Naive thymus-derived CD4-positive, alpha-beta T cell (primary cell): Measurements from ENCODE around the gene KLK14. TPM values are rescaled to one million over a fixed set of nuclear protein-coding genes. Genes with fewer than 3 reads are reported as not detected.

ENCODE experiments used
- ATAC-seq: fragments of 150-1000 bp; cut with Tn5 transposase; 2 replicates; pipeline ENCODE4 v1.10.0; 2021; ENCODE audit warnings: mild to moderate bottlenecking, moderate library complexity
- CTCF ChIA-PET: fragments of 350-600 bp; sonication (Branson Sonifier 250); formaldehyde crosslinking; loops from one replicate; lab custom pipeline; 2021; ENCODE audit warnings: antibody characterized with exemption; lab: Charles Lee
- POLR2A ChIA-PET: fragments of 350-600 bp; sonication (Branson Sonifier 250); formaldehyde crosslinking; loops from one replicate; lab custom pipeline; 2021; ENCODE audit warnings: antibody characterized with exemption, inconsistent platforms; lab: Charles Lee
- DNase-seq, 9 donors: peaks; one replicate each; pipeline versions ENCODE4 v3.0.0 to v3.0.0-alpha.2; 2020 to 2022; ENCODE audit warnings: mixed read lengths in 1 of 9
- H3K27ac ChIP-seq: one replicate; pipeline ENCODE4 v1.7.0; 2013; ENCODE audit warnings: mild to moderate bottlenecking, low read depth, low read length, moderate library complexity
- H3K27me3 ChIP-seq, 2 donors: one replicate each; pipeline ENCODE4 v1.7.0; 2013; ENCODE audit warnings: low read length in 2 of 2, mild to moderate bottlenecking in 2 of 2, moderate library complexity in 2 of 2; ENCODE audit not compliant: control insufficient read depth in 2 of 2, insufficient read depth in 2 of 2
- H3K36me3 ChIP-seq, 3 experiments: 1 replicate in 2 of 3; 2 replicates in 1 of 3; pipeline ENCODE4 v1.7.0; 2013; ENCODE audit warnings: low read length in 3 of 3, mild to moderate bottlenecking in 3 of 3, moderate library complexity in 1 of 3; ENCODE audit not compliant: insufficient read depth in 3 of 3, control insufficient read depth in 2 of 3
- H3K4me1 ChIP-seq, 2 donors: one replicate each; pipeline ENCODE4 v1.7.0; 2013; ENCODE audit warnings: low read length in 2 of 2, mild to moderate bottlenecking in 2 of 2, moderate library complexity in 1 of 2; ENCODE audit not compliant: control insufficient read depth in 2 of 2, insufficient read depth in 2 of 2
- H3K4me3 ChIP-seq: 2 replicates; pipeline ENCODE4 v1.7.0; 2013; ENCODE audit warnings: mild to moderate bottlenecking, low read length
- H3K9me3 ChIP-seq, 3 experiments: 1 replicate in 2 of 3; 2 replicates in 1 of 3; pipeline ENCODE4 v1.7.0; 2013; ENCODE audit warnings: low read length in 3 of 3; ENCODE audit not compliant: control insufficient read depth in 2 of 3
- H3K27ac Mint-ChIP-seq, 9 donors: one replicate each; pipeline ENCODE4 v1.8.0; 2020 to 2022; ENCODE audit warnings: mixed read lengths in 9 of 9, mild to moderate bottlenecking in 8 of 9, moderate library complexity in 5 of 9, inconsistent platforms in 2 of 9
- H3K27me3 Mint-ChIP-seq, 5 donors: one replicate each; pipeline ENCODE4 v1.8.0; 2021 to 2022; ENCODE audit warnings: mixed read lengths in 5 of 5, mild to moderate bottlenecking in 1 of 5
- H3K36me3 Mint-ChIP-seq, 5 donors: one replicate each; pipeline ENCODE4 v1.8.0; 2020 to 2022; ENCODE audit warnings: mixed read lengths in 5 of 5, mild to moderate bottlenecking in 3 of 5, inconsistent platforms in 1 of 5
- H3K4me1 Mint-ChIP-seq, 7 donors: one replicate each; pipeline ENCODE4 v1.8.0; 2020 to 2022; ENCODE audit warnings: mixed read lengths in 7 of 7, mild to moderate bottlenecking in 3 of 7, inconsistent platforms in 1 of 7
- H3K4me3 Mint-ChIP-seq, 10 donors: one replicate each; pipeline ENCODE4 v1.8.0; 2020 to 2022; ENCODE audit warnings: mild to moderate bottlenecking in 10 of 10, mixed read lengths in 10 of 10, moderate library complexity in 6 of 10, inconsistent platforms in 2 of 10
- H3K9me3 Mint-ChIP-seq, 11 donors: one replicate each; pipeline ENCODE4 v1.8.0; 2020 to 2022; ENCODE audit warnings: mixed read lengths in 11 of 11, mild to moderate bottlenecking in 4 of 11, inconsistent platforms in 1 of 11, moderate library complexity in 1 of 11
- intact Hi-C, 2 donors: fragments of 100-400 bp; cut with micrococcal nuclease; formaldehyde crosslinking; loops; one replicate each; pipeline ENCODE4 v1.15.1; 2023
- polyA plus RNA-seq, 2 donors: library from polyadenylated mRNA; unstranded; fragments of 300-500 nt; fragmentation: Illumina TruSeq; gene quantifications; one replicate each; pipeline ENCODE4 v1.2.3, GENCODE V29; 2021
- total RNA-seq, 6 experiments: library from RNA in 5 of 6; stranded (reverse) in 5 of 6; gene quantifications; 1 replicate in 5 of 6; 2 replicates in 1 of 6; pipeline ENCODE4 v1.2.3 and lab custom pipeline; 2021 to 2026

Gene KLK14
- total and polyA plus RNA-seq, 7 experiments from 2014 or later, result 0.34 to 0.92 (median 0.66) TPM; not detected in 2

DNA sequence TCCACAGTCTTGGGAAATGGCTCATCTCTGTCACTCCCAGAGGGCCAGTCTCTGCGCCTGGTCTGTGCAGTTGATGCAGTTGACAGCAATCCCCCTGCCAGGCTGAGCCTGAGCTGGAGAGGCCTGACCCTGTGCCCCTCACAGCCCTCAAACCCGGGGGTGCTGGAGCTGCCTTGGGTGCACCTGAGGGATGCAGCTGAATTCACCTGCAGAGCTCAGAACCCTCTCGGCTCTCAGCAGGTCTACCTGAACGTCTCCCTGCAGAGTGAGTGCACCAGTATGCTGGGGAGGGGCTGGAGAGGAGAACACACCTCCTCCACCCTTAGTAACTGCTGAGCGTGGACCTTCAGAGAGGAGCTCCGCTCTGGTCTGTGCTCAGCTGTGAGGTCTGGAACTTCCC, 44.3 kb upstream of the KLK14 start:
- Histone ChIP-seq H3K36me3 (no peaks in the 10 kb centered on the region), H3K9me3 (no peaks in the 10 kb centered on the region), H3K27ac (peak overlapping the region; percentile 36), H3K4me1 (peaks cover 67 to 97% of the 10 kb centered on the region in 2 donors), H3K27me3 (no peaks in the 10 kb centered on the region), H3K4me3 (no peak overlapping the region)
- ATAC-seq (no peak), DNase-seq (no peak)
- intact Hi-C loops, result no loop called here
- CTCF ChIA-PET, result interaction anchor here (1.0 kb wide), 1 partner anchor 11 kb away, joined by 3 read pairs; no protein-coding TSS in a partner anchor
- Mint-ChIP-seq H3K36me3 (peaks cover 0 to 3% (median 0%) of the 10 kb centered on the region in 5 donors), H3K27ac (peak overlapping the region in 8 of 9 donors; percentile 84 to 97 (median 92)), H3K9me3 (peaks cover 0 to 2% (median 0%) of the 10 kb centered on the region in 11 donors), H3K4me1 (peaks cover 55 to 95% (median 88%) of the 10 kb centered on the region in 7 donors), H3K4me3 (peak overlapping the region in 9 of 10 donors; percentile 43 to 70 (median 59)), H3K27me3 (peaks cover 0 to 3% (median 0%) of the 10 kb centered on the region in 5 donors)
- POLR2A ChIA-PET, result interaction anchor here (0.8 to 2.3 kb wide), 5 partner anchors 8 to 20 kb away, joined by 3 to 9 read pairs (median 4); no protein-coding TSS in a partner anchor

DNA sequence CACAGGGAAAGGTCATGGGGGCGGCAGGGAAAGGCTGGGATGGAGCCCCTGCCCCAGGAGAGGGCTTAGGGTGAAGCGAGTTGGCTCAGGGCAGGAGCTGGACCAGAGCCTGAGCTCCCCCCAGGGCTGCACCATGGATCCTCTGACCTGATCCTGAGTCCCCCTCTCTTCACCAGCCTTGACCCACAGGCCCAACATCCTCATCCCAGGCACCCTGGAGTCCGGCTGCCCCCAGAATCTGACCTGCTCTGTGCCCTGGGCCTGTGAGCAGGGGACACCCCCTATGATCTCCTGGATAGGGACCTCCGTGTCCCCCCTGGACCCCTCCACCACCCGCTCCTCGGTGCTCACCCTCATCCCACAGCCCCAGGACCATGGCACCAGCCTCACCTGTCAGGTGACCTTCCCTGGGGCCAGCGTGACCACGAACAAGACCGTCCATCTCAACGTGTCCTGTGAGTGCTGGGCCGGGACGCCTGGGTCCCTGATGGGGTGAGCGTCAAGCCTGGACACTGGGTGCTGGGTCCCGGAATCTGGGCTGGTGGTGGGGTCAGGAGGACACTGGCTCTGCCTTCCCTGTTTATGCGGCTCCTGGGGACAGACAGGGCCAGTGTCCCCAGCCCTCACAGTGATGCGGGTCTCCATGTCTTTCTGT, 42.9 kb upstream of the KLK14 start:
- intact Hi-C loops, result no loop called here
- H3K4me3 ChIP-seq, result no peak overlapping the region
- no peaks in the 10 kb centered on the region for H3K36me3 ChIP-seq
- Mint-ChIP-seq H3K27me3 (peaks cover 0 to 3% (median 0%) of the 10 kb centered on the region in 5 donors), H3K4me1 (peaks cover 56 to 95% (median 87%) of the 10 kb centered on the region in 7 donors), H3K9me3 (peaks cover 0 to 5% (median 0%) of the 10 kb centered on the region in 11 donors), H3K36me3 (peaks cover 0 to 2% (median 0%) of the 10 kb centered on the region in 5 donors), H3K27ac (peak overlapping the region in 8 of 9 donors; percentile 84 to 97 (median 93)), H3K4me3 (peak overlapping the region in 3 of 10 donors; percentile 67 to 83 (median 83))
- POLR2A ChIA-PET, result interaction anchor here (1.4 to 1.9 kb wide), 2 partner anchors 9 to 10 kb away, joined by 3 to 10 read pairs; no protein-coding TSS in a partner anchor
- no peaks in the 10 kb centered on the region for H3K27me3 ChIP-seq
- DNase-seq, result no peak
- H3K9me3 ChIP-seq, result no peaks in the 10 kb centered on the region
- no peak for ATAC-seq
- peak overlapping the region; percentile 66 for H3K27ac ChIP-seq
- CTCF ChIA-PET, result no interaction called here
- H3K4me1 ChIP-seq, result peaks cover 55 to 94% of the 10 kb centered on the region in 2 donors

DNA sequence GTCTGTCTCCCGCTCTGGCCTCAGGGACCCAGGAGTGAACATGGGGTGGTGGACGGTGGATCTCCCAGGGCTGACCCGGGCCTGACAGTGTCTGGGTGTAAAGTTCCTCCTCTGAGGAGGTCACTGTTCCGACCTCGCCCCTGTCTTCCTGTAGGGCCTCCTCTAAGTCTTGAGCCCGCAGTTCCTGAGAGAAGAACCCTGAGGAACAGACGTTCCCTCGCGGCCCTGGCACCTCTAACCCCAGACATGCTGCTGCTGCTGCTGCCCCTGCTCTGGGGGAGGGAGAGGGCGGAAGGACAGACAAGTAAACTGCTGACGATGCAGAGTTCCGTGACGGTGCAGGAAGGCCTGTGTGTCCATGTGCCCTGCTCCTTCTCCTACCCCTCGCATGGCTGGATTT, 42.0 kb upstream of the KLK14 start, which contains the start of gene SIGLEC9:
Gene SIGLEC9 (plus strand): TSS at position 178 of the 400 bp plus-strand sequence. CDS start 69 bp downstream, at position 247.
- intact Hi-C loops, result no loop called here
- Histone ChIP-seq H3K36me3 (no peaks in the 10 kb centered on the region), H3K4me1 (peaks cover 47 to 91% of the 10 kb centered on the region in 2 donors), H3K4me3 (peak within 1 kb of the TSS; percentile 60), H3K9me3 (no peaks in the 10 kb centered on the region), H3K27me3 (no peaks in the 10 kb centered on the region), H3K27ac (peak within 1 kb of the TSS; percentile 66)
- DNase-seq (no peak), ATAC-seq (peak; percentile 37)
- ChIA-PET CTCF (no interaction called here), POLR2A (interaction anchor here (0.6 to 1.9 kb wide), 2 partner anchors 9 to 186 kb away, joined by 3 to 10 read pairs; no protein-coding TSS in a partner anchor)
- H3K4me3 Mint-ChIP-seq, result peak within 1 kb of the TSS; percentile 67 to 87 (median 78)
- peaks cover 0 to 2% (median 0%) of the 10 kb centered on the region in 5 donors for H3K36me3 Mint-ChIP-seq
- peak within 1 kb of the TSS; percentile 84 to 97 (median 90) for H3K27ac Mint-ChIP-seq
- H3K27me3 Mint-ChIP-seq, result peaks cover 0 to 3% (median 0%) of the 10 kb centered on the region in 5 donors
- peaks cover 0 to 5% (median 0%) of the 10 kb centered on the region in 11 donors for H3K9me3 Mint-ChIP-seq
- peaks cover 55 to 95% (median 84%) of the 10 kb centered on the region in 7 donors for H3K4me1 Mint-ChIP-seq

DNA sequence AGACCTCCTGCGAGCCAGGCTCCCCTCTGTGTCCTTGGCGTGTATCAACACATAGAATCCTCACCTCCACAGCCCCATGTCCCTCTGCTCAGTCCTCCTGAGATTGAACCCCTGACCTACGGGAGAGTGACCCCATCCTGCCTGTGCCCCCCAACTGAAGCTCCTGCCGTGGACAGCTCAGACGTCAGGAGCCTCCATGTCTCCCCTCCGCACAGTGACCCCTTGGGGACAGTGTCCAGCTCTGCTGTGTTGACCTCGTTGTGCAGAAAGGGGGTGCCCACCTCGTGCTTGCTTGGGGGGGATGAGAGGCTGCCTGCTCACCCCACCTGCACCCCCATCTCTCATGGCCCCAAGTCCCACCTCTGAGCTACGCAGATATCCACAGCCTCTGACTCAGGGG, 41.5 kb upstream of the KLK14 start:
- intact Hi-C loops, result no loop called here
- H3K9me3 Mint-ChIP-seq, result peaks cover 0 to 5% (median 0%) of the 10 kb centered on the region in 11 donors
- ATAC-seq (no peak), DNase-seq (no peak)
- H3K4me1 Mint-ChIP-seq, result peaks cover 55 to 95% (median 86%) of the 10 kb centered on the region in 7 donors
- peaks cover 0 to 3% (median 0%) of the 10 kb centered on the region in 5 donors for H3K27me3 Mint-ChIP-seq
- peak overlapping the region; percentile 84 to 97 (median 89) for H3K27ac Mint-ChIP-seq
- Histone ChIP-seq H3K27me3 (no peaks in the 10 kb centered on the region), H3K4me1 (peaks cover 47 to 91% of the 10 kb centered on the region in 2 donors), H3K36me3 (no peaks in the 10 kb centered on the region), H3K27ac (peak overlapping the region; percentile 66), H3K4me3 (peak overlapping the region; percentile 60), H3K9me3 (no peaks in the 10 kb centered on the region)
- peaks cover 0 to 2% (median 0%) of the 10 kb centered on the region in 5 donors for H3K36me3 Mint-ChIP-seq
- POLR2A ChIA-PET, result interaction anchor here (0.6 to 1.9 kb wide), 3 partner anchors 10 to 1978 kb away, joined by 3 to 10 read pairs (median 3); no protein-coding TSS in a partner anchor
- H3K4me3 Mint-ChIP-seq, result peak overlapping the region; percentile 67 to 87 (median 78)
- CTCF ChIA-PET, result no interaction called here

DNA sequence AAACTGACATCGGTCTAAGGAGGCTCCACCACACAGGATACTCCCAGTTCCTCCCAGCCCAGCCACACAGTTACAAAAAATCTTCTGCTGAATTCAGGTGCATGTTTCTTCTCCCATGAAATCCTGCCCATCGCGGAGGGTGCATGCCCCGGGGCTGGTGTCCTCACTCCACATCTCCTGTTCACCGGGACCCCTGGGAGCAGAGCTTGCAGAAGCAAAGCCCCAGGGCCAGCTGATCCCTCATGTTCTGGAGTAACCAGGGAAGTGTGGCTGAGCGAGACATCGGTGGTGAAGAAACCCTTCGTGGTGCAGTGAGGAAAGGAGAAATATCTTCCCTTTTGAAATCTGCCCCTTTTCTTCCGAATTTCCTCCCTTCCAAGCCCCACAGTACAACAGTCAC, 41.1 kb upstream of the KLK14 start:
- Histone ChIP-seq H3K36me3 (no peaks in the 10 kb centered on the region), H3K4me3 (peak overlapping the region; percentile 60), H3K27me3 (no peaks in the 10 kb centered on the region), H3K9me3 (no peaks in the 10 kb centered on the region), H3K4me1 (peaks cover 49 to 89% of the 10 kb centered on the region in 2 donors), H3K27ac (peak overlapping the region; percentile 66)
- DNase-seq, result peak in 1 of 9 donors; percentile 30
- POLR2A ChIA-PET, result interaction anchor here (0.6 to 1.9 kb wide), 3 partner anchors 9 to 1979 kb away, joined by 3 to 10 read pairs (median 3); no protein-coding TSS in a partner anchor
- Mint-ChIP-seq H3K4me3 (peak overlapping the region; percentile 67 to 87 (median 78)), H3K27ac (peak overlapping the region; percentile 82 to 97 (median 89)), H3K4me1 (peaks cover 54 to 95% (median 86%) of the 10 kb centered on the region in 7 donors), H3K27me3 (peaks cover 0 to 7% (median 0%) of the 10 kb centered on the region in 5 donors), H3K36me3 (peaks cover 0 to 2% (median 0%) of the 10 kb centered on the region in 5 donors), H3K9me3 (peaks cover 0 to 5% (median 0%) of the 10 kb centered on the region in 11 donors)
- intact Hi-C loops, result loop anchor here in 1 of 2 donors (1.0 to 2.0 kb wide), 3 partner anchors 8 to 35 kb away; partner anchors contain the start of gene CTU1
- ATAC-seq, result no peak
- CTCF ChIA-PET, result no interaction called here

DNA sequence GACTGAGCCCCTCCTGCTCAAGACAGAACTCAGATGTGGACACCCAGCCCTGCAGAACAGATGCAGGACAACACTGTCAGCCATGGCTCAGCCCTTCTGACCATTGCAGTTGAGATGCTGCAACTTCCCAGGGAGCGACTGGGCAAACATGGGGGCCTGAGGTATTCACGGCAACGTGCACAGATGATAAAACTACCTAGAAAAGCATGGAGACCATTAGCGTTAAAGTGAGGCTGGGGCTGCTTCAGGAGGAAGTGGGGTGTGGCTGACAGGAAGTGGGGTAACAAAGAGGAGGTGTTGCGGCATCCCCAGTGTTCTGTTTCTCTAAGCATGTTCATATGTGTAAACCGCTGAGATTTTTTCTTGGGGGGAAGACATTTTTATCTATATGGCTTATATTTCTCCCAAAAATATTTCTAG, 40.7 kb upstream of the KLK14 start:
- ChIA-PET POLR2A (interaction anchor here (0.7 to 1.5 kb wide), 3 partner anchors 8 to 34 kb away, joined by 3 to 8 read pairs (median 6); no protein-coding TSS in a partner anchor), CTCF (no interaction called here)
- no peaks in the 10 kb centered on the region for H3K9me3 ChIP-seq
- peaks cover 50 to 92% (median 83%) of the 10 kb centered on the region in 7 donors for H3K4me1 Mint-ChIP-seq
- intact Hi-C loops, result loop anchor here in 1 of 2 donors (1.0 to 2.0 kb wide), 3 partner anchors 9 to 35 kb away; partner anchors contain the start of gene CTU1
- peak overlapping the region; percentile 67 to 87 (median 78) for H3K4me3 Mint-ChIP-seq
- H3K4me1 ChIP-seq, result peaks cover 45 to 85% of the 10 kb centered on the region in 2 donors
- H3K9me3 Mint-ChIP-seq, result peaks cover 0 to 5% (median 0%) of the 10 kb centered on the region in 11 donors
- no peaks in the 10 kb centered on the region for H3K27me3 ChIP-seq
- peak overlapping the region; percentile 60 for H3K4me3 ChIP-seq
- H3K36me3 Mint-ChIP-seq, result peaks cover 0 to 2% (median 0%) of the 10 kb centered on the region in 5 donors
- H3K27ac Mint-ChIP-seq, result peak overlapping the region; percentile 82 to 97 (median 89)
- no peaks in the 10 kb centered on the region for H3K36me3 ChIP-seq
- DNase-seq (peak in 8 of 9 donors; percentile 35 to 80 (median 73)), ATAC-seq (peak; percentile 77)
- H3K27ac ChIP-seq, result peak overlapping the region; percentile 66
- peaks cover 0 to 7% (median 0%) of the 10 kb centered on the region in 5 donors for H3K27me3 Mint-ChIP-seq
